VCaP (cell line): ENCODE measurements around the gene PRDM2.

Source experiments
- H3K27ac ChIP-seq: fragments of 450-650 bp; 2 replicates; pipeline ENCODE4 v1.5.1; 2017
- TF ChIP-seq, protein P1 (sequence below): fragments of 450-650 bp; conservative IDR thresholded peaks from 2 replicates; pipeline ENCODE4 v1.5.1; 2017; ENCODE audit warnings: mild to moderate bottlenecking, moderate library complexity

PRDM2 gene

DNA sequence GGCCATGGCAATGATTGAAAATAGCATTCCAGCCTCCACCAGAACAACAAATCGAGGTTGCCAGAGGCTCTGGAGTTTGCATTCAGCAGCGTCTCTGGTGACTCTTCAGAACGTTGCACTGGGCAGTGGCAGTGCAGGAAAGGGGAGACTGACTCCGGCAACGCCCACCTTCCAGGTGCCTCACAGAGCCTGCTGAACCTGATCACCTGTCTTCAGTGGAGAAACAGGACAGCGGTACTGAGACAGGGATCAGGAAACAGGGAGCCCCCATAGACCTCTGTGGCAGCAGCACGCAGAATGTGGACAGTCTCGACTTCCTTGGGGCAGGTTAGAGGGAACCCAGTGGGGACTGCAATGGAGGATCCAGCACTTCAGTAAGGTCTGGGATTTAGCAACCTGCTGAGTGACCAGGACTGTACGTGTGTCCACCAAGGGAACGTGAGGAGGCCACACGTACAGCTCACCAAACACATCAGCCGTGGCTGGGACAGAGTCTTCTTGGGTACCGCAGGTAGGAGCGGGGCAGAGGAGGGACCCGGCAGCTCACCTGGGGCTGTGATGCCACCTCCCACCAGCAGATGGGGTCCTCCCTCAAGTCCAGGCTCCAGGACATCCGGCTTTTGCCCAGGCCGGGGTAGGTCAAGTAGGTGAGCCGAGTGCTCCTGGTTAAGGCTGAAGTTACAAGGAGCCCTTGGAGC, 128.6 kb downstream of the PRDM2 start:
- peak overlapping the region; percentile 36; the same call in 1 of the 2 replicates for H3K27ac ChIP-seq
- TF ChIP-seq, protein P1, sequence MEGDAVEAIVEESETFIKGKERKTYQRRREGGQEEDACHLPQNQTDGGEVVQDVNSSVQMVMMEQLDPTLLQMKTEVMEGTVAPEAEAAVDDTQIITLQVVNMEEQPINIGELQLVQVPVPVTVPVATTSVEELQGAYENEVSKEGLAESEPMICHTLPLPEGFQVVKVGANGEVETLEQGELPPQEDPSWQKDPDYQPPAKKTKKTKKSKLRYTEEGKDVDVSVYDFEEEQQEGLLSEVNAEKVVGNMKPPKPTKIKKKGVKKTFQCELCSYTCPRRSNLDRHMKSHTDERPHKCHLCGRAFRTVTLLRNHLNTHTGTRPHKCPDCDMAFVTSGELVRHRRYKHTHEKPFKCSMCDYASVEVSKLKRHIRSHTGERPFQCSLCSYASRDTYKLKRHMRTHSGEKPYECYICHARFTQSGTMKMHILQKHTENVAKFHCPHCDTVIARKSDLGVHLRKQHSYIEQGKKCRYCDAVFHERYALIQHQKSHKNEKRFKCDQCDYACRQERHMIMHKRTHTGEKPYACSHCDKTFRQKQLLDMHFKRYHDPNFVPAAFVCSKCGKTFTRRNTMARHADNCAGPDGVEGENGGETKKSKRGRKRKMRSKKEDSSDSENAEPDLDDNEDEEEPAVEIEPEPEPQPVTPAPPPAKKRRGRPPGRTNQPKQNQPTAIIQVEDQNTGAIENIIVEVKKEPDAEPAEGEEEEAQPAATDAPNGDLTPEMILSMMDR: peak; percentile 75

DNA sequence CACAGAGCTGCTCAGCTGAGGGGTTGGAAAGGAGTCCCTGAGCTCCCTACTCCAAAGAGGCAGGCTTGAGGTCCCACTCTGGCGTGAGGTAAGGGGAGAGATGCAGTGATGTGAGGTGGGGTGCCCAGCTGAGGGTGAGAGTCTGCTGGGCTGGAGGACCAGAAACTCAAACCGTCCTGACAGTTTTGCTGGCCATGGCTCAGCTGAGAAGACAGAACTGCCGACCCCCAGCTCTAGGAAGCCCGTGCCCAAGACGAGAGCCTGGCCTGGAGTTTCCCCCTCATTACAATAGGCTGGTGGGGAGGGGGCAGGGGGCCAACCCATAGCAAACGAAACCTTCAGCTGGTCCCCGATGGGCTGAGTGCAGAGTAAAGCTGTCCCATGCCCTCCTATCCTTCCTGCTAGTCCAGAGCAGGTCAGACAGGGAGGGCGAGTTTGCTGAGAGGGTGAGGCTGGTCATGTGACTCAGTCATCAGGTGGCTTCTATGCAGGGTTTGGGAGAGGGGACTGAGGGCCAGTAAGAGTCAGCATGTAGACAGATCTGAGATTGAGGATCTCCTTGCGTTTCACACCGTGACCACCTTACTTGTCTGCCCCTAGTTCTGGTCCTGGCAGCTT, 129.3 kb downstream of the PRDM2 start:
- H3K27ac ChIP-seq: peak overlapping the region; percentile 36; the same call in 1 of the 2 replicates
- TF ChIP-seq, protein P1: peak; percentile 48

DNA sequence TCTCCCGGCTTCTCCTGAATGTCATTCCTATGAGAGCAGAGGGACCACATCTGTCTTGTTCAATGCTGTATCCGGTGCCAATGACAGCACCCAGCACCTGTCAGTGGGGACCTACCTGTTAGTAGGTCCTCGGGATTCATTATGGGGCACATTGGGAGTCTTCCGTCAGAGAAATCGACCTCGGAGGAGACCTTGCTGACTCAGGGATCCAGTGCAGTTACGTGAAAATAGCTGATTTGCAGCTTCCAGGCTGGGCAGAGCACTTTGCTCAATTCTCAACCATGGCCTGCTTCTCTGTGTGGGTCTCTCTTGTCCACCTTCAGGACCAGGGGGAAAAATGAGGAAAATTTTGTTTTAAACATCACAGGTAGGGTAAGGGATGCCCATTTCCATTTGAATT, 130.2 kb downstream of the PRDM2 start:
- TF ChIP-seq, protein P1: no peak
- peak overlapping the region; percentile 36 for H3K27ac ChIP-seq

DNA sequence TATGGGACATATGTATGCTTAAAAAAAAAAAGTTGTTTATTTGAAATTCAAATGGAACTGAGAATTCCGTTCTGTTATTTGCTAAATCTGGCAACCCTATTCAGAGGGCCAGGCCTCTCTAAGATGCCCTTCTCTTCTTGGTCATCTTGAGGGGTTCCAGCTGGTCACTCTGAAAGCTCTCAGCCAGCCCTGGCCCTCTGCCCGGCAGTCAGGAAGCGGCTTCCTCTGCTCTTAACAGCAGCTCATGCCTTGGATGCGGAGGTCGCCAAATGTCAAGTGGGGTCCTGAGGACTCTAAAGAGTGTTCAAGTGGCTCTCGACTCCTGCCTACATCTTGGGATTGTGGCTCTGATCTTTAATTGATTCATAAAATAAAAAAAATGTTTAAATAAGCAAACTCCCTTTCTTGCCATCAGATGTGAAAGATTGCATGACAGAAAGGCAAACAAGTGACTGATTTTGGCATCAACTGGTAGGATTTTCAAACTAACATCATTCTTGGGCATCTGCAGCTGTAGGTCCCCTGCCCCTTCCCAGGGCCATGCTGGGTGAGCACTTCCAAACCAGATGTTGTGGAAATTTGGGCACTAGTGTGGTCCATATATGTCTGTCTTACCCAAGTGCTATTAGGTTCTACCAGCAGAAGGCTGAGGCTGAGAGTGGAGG, 130.8 kb downstream of the PRDM2 start:
- peak overlapping the region; percentile 36 for H3K27ac ChIP-seq
- TF ChIP-seq, protein P1: no peak

DNA sequence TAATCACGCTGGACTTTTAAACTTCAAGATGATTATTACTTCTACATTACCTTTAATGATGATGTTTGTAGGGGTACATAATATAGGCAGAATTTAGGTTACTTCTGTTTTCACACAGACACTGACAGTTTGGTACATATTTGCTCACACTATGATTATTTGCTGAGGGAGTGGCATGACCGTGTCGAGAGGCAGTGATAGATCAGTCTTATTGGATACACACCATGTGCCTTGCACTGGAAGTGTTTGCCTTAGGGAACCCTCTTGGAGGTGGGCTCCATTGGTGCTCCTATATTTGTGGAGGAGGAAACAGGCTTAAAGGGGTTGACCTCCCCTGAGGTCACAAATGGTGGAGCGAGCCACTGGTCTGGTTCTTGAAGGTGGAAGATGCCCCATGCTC, 132.1 kb downstream of the PRDM2 start:
- TF ChIP-seq, protein P1: no peak
- H3K27ac ChIP-seq: peak overlapping the region; percentile 15; the same call in 1 of the 2 replicates

DNA sequence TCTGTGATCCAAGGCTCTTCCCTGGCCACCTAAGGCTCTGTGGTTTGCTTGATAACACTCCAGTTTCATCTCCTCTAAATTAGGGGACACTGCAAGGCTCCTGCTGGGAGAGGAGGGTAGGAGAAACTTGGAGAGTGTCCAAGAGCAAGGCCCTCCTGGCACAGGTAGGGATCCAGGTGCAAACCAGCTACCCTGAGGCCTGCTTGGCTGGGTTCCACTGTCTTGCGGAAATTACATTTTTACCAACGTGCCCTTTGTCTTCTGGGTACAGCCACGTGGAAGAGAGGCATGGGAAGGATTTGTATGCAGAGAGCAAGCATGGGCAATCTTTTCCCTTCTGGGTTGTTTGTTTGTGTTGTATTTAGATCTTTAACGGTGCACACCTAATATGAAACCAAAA, 132.5 kb downstream of the PRDM2 start:
- TF ChIP-seq, protein P1: no peak
- H3K27ac ChIP-seq: peak overlapping the region; percentile 15; the same call in 1 of the 2 replicates

DNA sequence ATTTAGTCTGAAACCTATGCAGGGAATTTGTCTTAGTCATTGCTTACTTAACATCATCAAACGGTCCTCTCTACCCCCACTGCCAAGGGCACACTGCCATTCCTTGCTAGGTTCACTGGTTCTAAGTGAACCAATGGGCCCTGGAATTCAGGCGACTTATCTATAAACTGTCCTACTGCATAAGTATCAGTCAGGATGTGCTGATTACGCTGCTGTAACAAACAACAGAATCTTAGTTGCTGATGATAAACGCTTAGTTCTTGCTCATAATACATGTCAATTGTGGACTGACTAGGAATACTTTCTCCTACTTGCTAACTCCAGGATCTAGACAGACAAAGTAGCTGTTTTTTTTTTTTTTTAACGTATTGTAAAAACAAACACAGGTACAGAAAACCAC, 136.1 kb downstream of the PRDM2 start:
- TF ChIP-seq, protein P1: no peak
- H3K27ac ChIP-seq: no peak overlapping the region
